Spleen (tissue), 11 donors: ENCODE results near the gene IFT52. TPM values are rescaled to one million over a fixed set of nuclear protein-coding genes. Genes with fewer than 3 reads are reported as not detected.

Source experiments
- DNase-seq: peaks from one replicate; pipeline ENCODE4 v3.0.0-alpha.2; 2020
- H3K27ac ChIP-seq, 8 donors: fragments of 200-600 bp; sonication (generic) in 7 of 8; 1 replicate in 4 of 8; 2 replicates in 4 of 8; pipeline versions ENCODE4 v1.5.0 to v1.8.0; 2016 to 2021; ENCODE audit warnings: inconsistent platforms in 4 of 8, mild to moderate bottlenecking in 4 of 8, moderate library complexity in 1 of 8
- H3K27me3 ChIP-seq, 7 donors: fragments of 200-600 bp; sonication (generic) in 6 of 7; replicated peaks in 1 of 7; 1 replicate in 4 of 7; 2 replicates in 3 of 7; pipeline versions ENCODE4 v1.5.0 to v1.8.0; 2016 to 2021; ENCODE audit warnings: inconsistent platforms in 3 of 7, mild to moderate bottlenecking in 1 of 7
- H3K36me3 ChIP-seq, 6 donors: fragments of 200-600 bp; sonication (generic) in 5 of 6; 1 replicate in 4 of 6; 2 replicates in 2 of 6; pipeline versions ENCODE4 v1.5.0 to v1.8.0; 2016 to 2021; ENCODE audit warnings: inconsistent platforms in 2 of 6
- H3K4me1 ChIP-seq, 6 donors: fragments of 200-600 bp; sonication (generic) in 5 of 6; 1 replicate in 3 of 6; 2 replicates in 3 of 6; pipeline versions ENCODE4 v1.5.0 to v1.8.0; 2016 to 2021; ENCODE audit warnings: inconsistent platforms in 3 of 6
- H3K4me3 ChIP-seq, 8 donors: fragments of 200-600 bp; sonication (generic) in 7 of 8; 1 replicate in 4 of 8; 2 replicates in 4 of 8; pipeline versions ENCODE4 v1.5.0 to v1.8.0; 2016 to 2021; ENCODE audit warnings: inconsistent platforms in 4 of 8, mild to moderate bottlenecking in 4 of 8, moderate library complexity in 2 of 8
- H3K9me3 ChIP-seq, 8 donors: fragments of 200-600 bp; sonication (generic) in 7 of 8; 1 replicate in 4 of 8; 2 replicates in 4 of 8; pipeline versions ENCODE4 v1.5.0 to v1.8.0; 2016 to 2021; ENCODE audit warnings: inconsistent platforms in 4 of 8
- POLR2A ChIP-seq, 3 donors: fragments of 450-650 bp; IDR thresholded peaks; one replicate each; pipeline ENCODE4 v1.5.1; 2017; ENCODE audit warnings: antibody characterized with exemption in 3 of 3, mild to moderate bottlenecking in 1 of 3
- POLR2AphosphoS5 ChIP-seq, 3 donors: sonication (generic); formaldehyde crosslinking; IDR thresholded peaks; one replicate each; pipeline ENCODE4 v1.5.1; 2017; ENCODE audit warnings: antibody characterized with exemption in 3 of 3
- WGBS, 5 donors: extraction: QIAGEN DNeasy Blood & Tissue Kit in 3 of 5; methylation state at CpG; one replicate each; pipeline versions ENCODE4 v1.1.5 to v1.1.7; 2013 to 2018; 5-methylcytosine and 5-hydroxymethylcytosine counted together
- intact Hi-C: fragments of 100-400 bp; cut with DNase I; formaldehyde crosslinking; loops from one replicate; pipeline ENCODE4 v1.15.0; 2023; ENCODE audit warnings: low total_unique reads
- polyA plus RNA-seq, 3 donors: library from polyadenylated mRNA; stranded (reverse); fragments of 200-250 nt; gene quantifications; one replicate each; pipeline ENCODE4 v1.2.1, GENCODE V29; 2013
- total RNA-seq, 7 donors: library from RNA; depleted of rRNA in 3 of 7; stranded (reverse); fragments of >200 nt in 3 of 7; fragmentation: NEBNext Ultra II Directional in 4 of 7; extraction: Animal tissue kit (Norgen Biotek cat#: 25700) in 4 of 7; gene quantifications; one replicate each; pipeline versions ENCODE4 v1.1.0 to v1.2.1, GENCODE V29; 2016 to 2021
- TF ChIP-seq, protein P1 (sequence below), 11 experiments: fragments of 200-600 bp in 7 of 11; fragments of 450-650 bp in 4 of 11; sonication (generic) in 4 of 11; IDR thresholded peaks in 8 of 11; conservative IDR thresholded peaks in 3 of 11; 1 replicate in 7 of 11; 2 replicates in 4 of 11; pipeline versions ENCODE4 v1.4.0 to v1.8.0; 2016 to 2021; ENCODE audit warnings: antibody characterized with exemption in 11 of 11, inconsistent platforms in 4 of 11, mild to moderate bottlenecking in 1 of 11
- donor health status: healthy with polysubstance abuse.
- donor health status: DM: no; HTN: no; CAD: no; lungs with moderate emphysema.
- donor health status: DM: no; HTN: no; CAD: no.
- donor health status: Bipolar disorder and iron deficiency.
- donor health status: healthy.
- donor health status: DM: no; HTN: no; CAD: no.
- donor health status: DM: yes; HTN: yes; CAD: no.

Gene IFT52
- total and polyA plus RNA-seq, 10 donors, result 14.4 to 26.4 (median 18.6) TPM

DNA sequence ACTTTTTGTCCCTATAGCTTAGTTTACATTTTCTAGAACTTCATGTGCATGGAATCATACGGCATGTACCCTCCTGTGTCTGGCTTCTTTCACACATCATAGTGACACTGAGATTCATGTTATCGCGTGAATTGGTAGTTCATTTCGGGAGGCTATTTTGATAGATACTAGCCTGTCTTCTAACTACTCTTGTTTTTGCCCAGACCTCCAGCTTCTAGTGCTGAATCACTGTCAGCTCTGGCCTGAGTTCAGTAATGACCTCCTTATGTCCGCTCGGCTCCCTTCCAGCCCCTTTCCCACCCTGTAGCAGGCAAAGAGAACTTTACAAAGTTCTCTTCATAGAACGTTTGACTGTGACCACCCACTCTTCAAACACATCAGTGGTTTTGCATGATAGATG is 90.2 kb downstream of the IFT52 start:
- TF ChIP-seq, protein P1, sequence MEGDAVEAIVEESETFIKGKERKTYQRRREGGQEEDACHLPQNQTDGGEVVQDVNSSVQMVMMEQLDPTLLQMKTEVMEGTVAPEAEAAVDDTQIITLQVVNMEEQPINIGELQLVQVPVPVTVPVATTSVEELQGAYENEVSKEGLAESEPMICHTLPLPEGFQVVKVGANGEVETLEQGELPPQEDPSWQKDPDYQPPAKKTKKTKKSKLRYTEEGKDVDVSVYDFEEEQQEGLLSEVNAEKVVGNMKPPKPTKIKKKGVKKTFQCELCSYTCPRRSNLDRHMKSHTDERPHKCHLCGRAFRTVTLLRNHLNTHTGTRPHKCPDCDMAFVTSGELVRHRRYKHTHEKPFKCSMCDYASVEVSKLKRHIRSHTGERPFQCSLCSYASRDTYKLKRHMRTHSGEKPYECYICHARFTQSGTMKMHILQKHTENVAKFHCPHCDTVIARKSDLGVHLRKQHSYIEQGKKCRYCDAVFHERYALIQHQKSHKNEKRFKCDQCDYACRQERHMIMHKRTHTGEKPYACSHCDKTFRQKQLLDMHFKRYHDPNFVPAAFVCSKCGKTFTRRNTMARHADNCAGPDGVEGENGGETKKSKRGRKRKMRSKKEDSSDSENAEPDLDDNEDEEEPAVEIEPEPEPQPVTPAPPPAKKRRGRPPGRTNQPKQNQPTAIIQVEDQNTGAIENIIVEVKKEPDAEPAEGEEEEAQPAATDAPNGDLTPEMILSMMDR (IDR thresholded peaks at IDR 0.05 in 8 of 11, conservative IDR thresholded peaks at IDR 0.05 in 3 of 11), result no peak
- TF ChIP-seq POLR2A (IDR thresholded peaks at IDR 0.05) (no peak), POLR2AphosphoS5 (IDR thresholded peaks at IDR 0.05) (no peak)
- Histone ChIP-seq H3K4me3 (peak overlapping the region in 2 of 8 donors; percentile 4 to 43), H3K4me1 (peaks cover 0 to 40% (median 4%) of the 10 kb centered on the region in 6 donors), H3K27me3 (no peaks in the 10 kb centered on the region), H3K36me3 (peaks cover 0 to 21% (median 0%) of the 10 kb centered on the region in 6 donors), H3K27ac (peak overlapping the region; percentile 51 to 91 (median 79)), H3K9me3 (no peaks in the 10 kb centered on the region)
- no peak for DNase-seq
- WGBS, 5 donors, result 79 to 88% (median 81%) methylated on average over 7 of the region's 7 CpGs
- intact Hi-C loops, result no loop called here

DNA sequence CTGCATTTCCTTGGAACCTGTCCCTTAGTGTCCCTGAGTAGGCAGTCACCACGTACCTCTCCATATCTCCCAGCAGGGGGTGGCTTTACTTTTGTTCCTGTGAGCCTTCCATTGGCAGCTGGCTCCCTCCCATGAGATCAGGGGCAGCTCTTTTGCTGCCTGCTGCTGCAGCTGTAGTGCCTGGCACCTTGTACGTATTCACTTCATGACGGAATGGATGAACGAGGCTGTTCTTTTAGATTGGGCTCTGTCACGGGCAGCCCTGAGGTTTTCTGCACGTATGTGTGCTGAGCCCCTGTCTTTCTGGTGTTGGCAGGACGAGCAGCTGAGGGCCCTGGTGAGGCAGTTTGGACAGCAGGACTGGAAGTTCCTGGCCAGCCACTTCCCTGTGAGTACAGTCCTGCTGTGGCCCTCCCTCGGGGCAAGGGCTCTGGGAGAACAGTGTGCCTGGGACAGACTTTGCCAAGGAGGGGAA is 90.8 kb downstream of the IFT52 start:
- no peaks in the 10 kb centered on the region for H3K27me3 ChIP-seq
- TF ChIP-seq POLR2A (IDR thresholded peaks at IDR 0.05), result no peak
- TF ChIP-seq, protein P1 (IDR thresholded peaks at IDR 0.05 in 8 of 11, conservative IDR thresholded peaks at IDR 0.05 in 3 of 11), result peak in 2 of 11 experiments; percentile 8 to 12
- TF ChIP-seq POLR2AphosphoS5 (IDR thresholded peaks at IDR 0.05), result peak in 1 of 3 donors; percentile 5
- peak overlapping the region in 2 of 8 donors; percentile 4 to 43 for H3K4me3 ChIP-seq
- H3K9me3 ChIP-seq, result no peaks in the 10 kb centered on the region
- DNase-seq, result peak; percentile 83
- peaks cover 0 to 23% (median 0%) of the 10 kb centered on the region in 6 donors for H3K36me3 ChIP-seq
- peaks cover 0 to 40% (median 4%) of the 10 kb centered on the region in 6 donors for H3K4me1 ChIP-seq
- peak overlapping the region; percentile 51 to 91 (median 79) for H3K27ac ChIP-seq
- intact Hi-C loops, result no loop called here
- WGBS, 5 donors, result 59 to 72% (median 66%) methylated on average over 6 to 8 of the region's 8 CpGs

DNA sequence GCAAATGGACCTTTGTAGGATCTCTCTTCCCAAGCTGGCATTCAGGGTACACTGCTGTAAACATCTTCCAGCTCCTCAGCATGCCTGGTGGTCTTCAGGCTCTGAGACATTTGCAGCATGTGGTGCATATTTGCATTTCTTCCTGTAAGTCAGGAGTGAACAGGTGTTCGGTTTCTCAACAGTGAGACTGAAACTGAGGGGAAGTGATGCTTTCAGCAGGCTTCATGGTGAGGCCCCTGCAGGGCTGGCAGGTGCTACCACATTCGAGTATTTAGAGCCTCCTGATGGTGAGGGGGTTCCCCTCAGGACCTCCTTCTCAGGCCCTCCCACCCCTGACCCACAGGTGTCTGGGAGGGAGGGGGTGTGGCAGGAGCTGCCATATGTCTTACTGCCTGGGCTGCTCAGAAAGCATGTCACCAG is 91.3 kb downstream of the IFT52 start:
- intact Hi-C loops, result no loop called here
- Histone ChIP-seq H3K36me3 (peaks cover 0 to 28% (median 0%) of the 10 kb centered on the region in 6 donors), H3K4me1 (peaks cover 0 to 40% (median 4%) of the 10 kb centered on the region in 6 donors), H3K27me3 (no peaks in the 10 kb centered on the region), H3K4me3 (peak overlapping the region in 2 of 8 donors; percentile 4 to 43), H3K27ac (peak overlapping the region; percentile 51 to 91 (median 79)), H3K9me3 (no peaks in the 10 kb centered on the region)
- 32 to 55% (median 40%) methylated on average over 2 of the region's 2 CpGs for WGBS, 5 donors
- peak in 2 of 3 donors; percentile 75 to 82 for TF ChIP-seq POLR2AphosphoS5 (IDR thresholded peaks at IDR 0.05)
- TF ChIP-seq, protein P1 (IDR thresholded peaks at IDR 0.05 in 8 of 11, conservative IDR thresholded peaks at IDR 0.05 in 3 of 11), result peak in 3 of 11 experiments; percentile 7 to 19 (median 9)
- TF ChIP-seq POLR2A (IDR thresholded peaks at IDR 0.05), result peak in 1 of 3 donors; percentile 19
- peak; percentile 92 for DNase-seq

DNA sequence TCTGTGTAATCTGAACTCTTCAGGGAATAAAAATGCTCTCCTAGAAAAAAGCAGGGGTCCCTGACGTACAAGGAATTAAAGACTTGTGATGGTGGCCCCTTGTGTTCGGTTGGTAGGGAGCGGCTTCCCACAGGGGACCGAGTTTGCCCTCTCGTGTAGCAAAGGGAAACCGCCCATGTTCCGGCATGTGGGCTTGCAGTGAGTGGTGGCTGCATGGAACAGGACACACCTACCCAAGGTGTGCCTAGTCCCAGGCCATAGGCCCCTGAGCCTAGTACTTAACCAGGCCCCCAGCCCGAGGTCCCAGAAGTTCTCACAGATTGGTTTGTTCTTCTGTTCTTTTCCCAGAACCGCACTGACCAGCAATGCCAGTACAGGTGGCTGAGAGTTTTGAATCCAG is 91.7 kb downstream of the IFT52 start:
- Histone ChIP-seq H3K4me3 (peak overlapping the region in 1 of 8 donors; percentile 6), H3K36me3 (peaks cover 0 to 32% (median 0%) of the 10 kb centered on the region in 6 donors), H3K27me3 (no peaks in the 10 kb centered on the region), H3K27ac (peak overlapping the region in 7 of 8 donors; percentile 46 to 91 (median 79)), H3K4me1 (peaks cover 0 to 40% (median 4%) of the 10 kb centered on the region in 6 donors), H3K9me3 (no peaks in the 10 kb centered on the region)
- intact Hi-C loops, result no loop called here
- peak; percentile 81 for DNase-seq
- TF ChIP-seq, protein P1 (IDR thresholded peaks at IDR 0.05 in 8 of 11, conservative IDR thresholded peaks at IDR 0.05 in 3 of 11), result peak in 1 of 11 experiments; percentile 3
- TF ChIP-seq POLR2AphosphoS5 (IDR thresholded peaks at IDR 0.05), result no peak
- WGBS, 5 donors, result 60 to 84% (median 80%) methylated on average over 9 of the region's 9 CpGs
